Mammary epithelial cell (primary cell): ENCODE data around the gene ARRDC5.

ENCODE experiments used
- CTCF ChIP-seq, 2 donors: IDR thresholded peaks in 1 of 2; conservative IDR thresholded peaks in 1 of 2; 2 replicates each; pipeline ENCODE4 v1.5.1; 2011 to 2012; ENCODE audit warnings: inconsistent platforms in 2 of 2, low read length in 2 of 2, mild to moderate bottlenecking in 2 of 2, control low read depth in 1 of 2, low read depth in 1 of 2; ENCODE audit not compliant: insufficient read depth in 1 of 2; ENCODE audit errors: extremely low read depth in 1 of 2
- EZH2 ChIP-seq: IDR thresholded peaks from 2 replicates; pipeline ENCODE4 v1.6.1; 2012; ENCODE audit warnings: low read length, inconsistent platforms, borderline replicate concordance

- no peak for TF ChIP-seq EZH2
- no peak for TF ChIP-seq CTCF (conservative IDR thresholded peaks at IDR 0.05 in 1 of 2, IDR thresholded peaks at IDR 0.05 in 1 of 2; ENCODE audit: extremely low read depth in 1 of 2, insufficient read depth in 1 of 2, low read depth in 1 of 2, low read length in 2 of 2)
Measured at GRCh38 chr19:4844348-4845179, 58.1 kb downstream of the ARRDC5 start.
